22Rv1 (cell line): ENCODE results near the gene RSPH1.

Experiments used
- H3K27ac ChIP-seq: fragments of 450-650 bp; 2 replicates; pipeline ENCODE4 v1.5.1; 2017
- CTCF ChIP-seq: fragments of 450-650 bp; IDR thresholded peaks from 2 replicates; pipeline ENCODE4 v1.5.1; 2017; ENCODE audit warnings: mild to moderate bottlenecking
- ZFX ChIP-seq: fragments of 450-650 bp; IDR thresholded peaks from 2 replicates; pipeline ENCODE4 v1.6.1; 2017; ENCODE audit warnings: antibody characterized with exemption, borderline replicate concordance

Gene RSPH1

GRCh38 chr21:42520628-42521253 is 24.7 kb upstream of the RSPH1 start:
- H3K27ac ChIP-seq: no peak overlapping the region
- no peak for TF ChIP-seq ZFX
- TF ChIP-seq CTCF: no peak

- no peak overlapping the region for H3K27ac ChIP-seq
- TF ChIP-seq ZFX (no peak), CTCF (no peak)
Observed at GRCh38 chr21:42518626-42519025, 22.6 kb upstream of the RSPH1 start.

GRCh38 chr21:42518215-42518614 is 22.2 kb upstream of the RSPH1 start:
- no peak overlapping the region for H3K27ac ChIP-seq

GRCh38 chr21:42515708-42516502 is 19.9 kb upstream of the RSPH1 start:
- no peak for TF ChIP-seq ZFX
- H3K27ac ChIP-seq: no peak overlapping the region

More at GRCh38 chr21:42518215-42518614, 22.2 kb upstream of the RSPH1 start:
- TF ChIP-seq ZFX: no peak
- no peak for TF ChIP-seq CTCF

- TF ChIP-seq CTCF (no peak), ZFX (no peak)
Observed at GRCh38 chr21:42514883-42515228, 18.8 kb upstream of the RSPH1 start.

GRCh38 chr21:42513985-42514882 is 18.2 kb upstream of the RSPH1 start:
- H3K27ac ChIP-seq: peak overlapping the region; percentile 62
- TF ChIP-seq CTCF (no peak), ZFX (no peak)

More at GRCh38 chr21:42514883-42515228, 18.8 kb upstream of the RSPH1 start:
- H3K27ac ChIP-seq: peak overlapping the region; percentile 62

GRCh38 chr21:42513151-42513984 is 17.3 kb upstream of the RSPH1 start, which contains the start of gene SLC37A1:
SLC37A1 (plus strand) TSS chr21:42513852; CDS start chr21:42518455, 4,603 bp downstream.
- TF ChIP-seq CTCF (no peak), ZFX (no peak)
- peak within 1 kb of the TSS; percentile 62 for H3K27ac ChIP-seq
